H1 (cell line): ENCODE results near the gene SSTR5. TPM values are rescaled to one million over a fixed set of nuclear protein-coding genes. Genes with fewer than 3 reads are reported as not detected.

Experiments
- CTCF ChIA-PET: fragments of 300-600 bp; sonication (Branson Sonifier 250); formaldehyde crosslinking; loops from one replicate; lab custom pipeline; 2021; ENCODE audit not compliant: partially characterized antibody; lab: Charles Lee
- POLR2A ChIA-PET: fragments of 300-600 bp; sonication (Branson Sonifier 250); formaldehyde crosslinking; loops from one replicate; lab custom pipeline; 2021; ENCODE audit warnings: inconsistent platforms; ENCODE audit not compliant: partially characterized antibody; lab: Charles Lee
- DNase-seq, 2 experiments: peaks; one replicate each; pipeline versions ENCODE4 v3.0.0 to v3.0.0-alpha.2; 2010 to 2022; ENCODE audit warnings: low spot score in 2 of 2, low read depth in 1 of 2, mixed read lengths in 1 of 2
- FAIRE-seq: peaks from 2 replicates; lab custom pipeline; 2011; peaks lifted over from hg19 to GRCh38; lab: Jason Lieb, UNC
- H2AFZ ChIP-seq: 2 replicates; pipeline ENCODE4 v1.8.1; 2012; ENCODE audit warnings: low read length, inconsistent platforms
- H2AK5ac ChIP-seq: 2 replicates; pipeline ENCODE4 v1.6.1; 2013; ENCODE audit warnings: low read depth, low read length
- H2BK120ac ChIP-seq: replicated peaks from 2 replicates; pipeline ENCODE3; 2013; ENCODE audit warnings: low read depth, low read length, inconsistent platforms
- H2BK12ac ChIP-seq: 2 replicates; pipeline ENCODE4 v1.6.1; 2013; ENCODE audit warnings: low read depth, low read length
- H2BK15ac ChIP-seq: 2 replicates; pipeline ENCODE4 v1.6.1; 2013; ENCODE audit warnings: low read length
- H2BK20ac ChIP-seq: 2 replicates; pipeline ENCODE4 v1.6.1; 2013; ENCODE audit warnings: low read length
- H2BK5ac ChIP-seq: 2 replicates; pipeline ENCODE4 v1.6.1; 2013; ENCODE audit warnings: low read depth, low read length
- H3K14ac ChIP-seq: 2 replicates; pipeline ENCODE4 v1.6.1; 2013; ENCODE audit warnings: inconsistent platforms; ENCODE audit not compliant: insufficient read length
- H3K18ac ChIP-seq: 2 replicates; pipeline ENCODE4 v1.6.1; 2013; ENCODE audit warnings: low read length; ENCODE audit errors: extremely low read depth
- H3K23ac ChIP-seq: 2 replicates; pipeline ENCODE4 v1.6.1; 2013; ENCODE audit warnings: inconsistent platforms; ENCODE audit not compliant: insufficient read length
- H3K23me2 ChIP-seq: 2 replicates; pipeline ENCODE4 v1.6.1; 2013; ENCODE audit warnings: low read depth, low read length
- H3K27ac ChIP-seq: 2 replicates; pipeline ENCODE4 v1.6.1; 2011; ENCODE audit warnings: low read depth, low read length, inconsistent platforms
- H3K27me3 ChIP-seq, 4 experiments: replicated peaks in 1 of 4; 1 replicate in 1 of 4; 2 replicates in 3 of 4; pipeline versions ENCODE4 v1.6.1 to v1.8.1; 2011 to 2013; ENCODE audit warnings: low read length in 3 of 4, mild to moderate bottlenecking in 3 of 4, inconsistent platforms in 2 of 4, mixed read lengths in 2 of 4, moderate library complexity in 1 of 4; ENCODE audit not compliant: control insufficient read depth in 3 of 4, insufficient read depth in 3 of 4; ENCODE audit errors: extremely low read depth in 1 of 4
- H3K36me3 ChIP-seq, 4 experiments: 2 replicates each; pipeline versions ENCODE4 v1.6.1 to v1.8.1; 2011 to 2013; ENCODE audit warnings: mild to moderate bottlenecking in 4 of 4, low read length in 3 of 4, moderate library complexity in 2 of 4, control low read depth in 1 of 4, inconsistent platforms in 1 of 4; ENCODE audit not compliant: insufficient read depth in 4 of 4, control insufficient read depth in 2 of 4
- H3K4ac ChIP-seq: replicated peaks from 2 replicates; pipeline ENCODE3; 2013; ENCODE audit warnings: low read length, low read depth, mixed read lengths, inconsistent platforms; ENCODE audit not compliant: insufficient read length
- H3K4me1 ChIP-seq, 4 experiments: replicated peaks in 1 of 4; 1 replicate in 1 of 4; 2 replicates in 3 of 4; pipeline versions ENCODE4 v1.6.1 to v1.8.1; 2011 to 2013; ENCODE audit warnings: low read length in 3 of 4, inconsistent platforms in 2 of 4, mixed read lengths in 1 of 4; ENCODE audit not compliant: insufficient read depth in 4 of 4, control insufficient read depth in 3 of 4
- H3K4me2 ChIP-seq, 2 experiments: 2 replicates each; pipeline versions ENCODE4 v1.6.1 to v1.8.1; 2011 to 2013; ENCODE audit warnings: low read depth in 2 of 2, low read length in 2 of 2, control low read depth in 1 of 2, inconsistent platforms in 1 of 2, mild to moderate bottlenecking in 1 of 2; ENCODE audit not compliant: insufficient read depth in 1 of 2
- H3K4me3 ChIP-seq, 4 experiments: fragments of 200-600, 300-600 bp in 1 of 4; sonication (generic), shearing (Covaris generic), sonication (Bioruptor Twin) in 1 of 4; 2 replicates each; pipeline versions ENCODE4 v1.5.1 to v1.8.1; 2011 to 2016; ENCODE audit warnings: low read length in 4 of 4, low read depth in 3 of 4, control low read depth in 2 of 4, inconsistent platforms in 2 of 4, mild to moderate bottlenecking in 2 of 4, mixed read lengths in 1 of 4, moderate library complexity in 1 of 4; ENCODE audit not compliant: insufficient read depth in 2 of 4; ENCODE audit errors: extremely low read depth in 1 of 4
- H3K56ac ChIP-seq: replicated peaks from 2 replicates; pipeline ENCODE3; 2013; ENCODE audit warnings: low read depth, mild to moderate bottlenecking, mixed read lengths, low read length, inconsistent platforms; ENCODE audit not compliant: insufficient read length
- H3K79me1 ChIP-seq: 2 replicates; pipeline ENCODE4 v1.6.1; 2013; ENCODE audit warnings: low read depth, low read length, control low read depth
- H3K79me2 ChIP-seq, 2 experiments: 2 replicates each; pipeline versions ENCODE4 v1.6.1 to v1.8.1; 2012 to 2013; ENCODE audit warnings: low read length in 2 of 2, mild to moderate bottlenecking in 2 of 2, inconsistent platforms in 1 of 2; ENCODE audit not compliant: insufficient read depth in 2 of 2, control insufficient read depth in 1 of 2
- H3K9ac ChIP-seq, 4 experiments: replicated peaks in 1 of 4; 1 replicate in 1 of 4; 2 replicates in 3 of 4; pipeline versions ENCODE4 v1.6.1 to v1.8.1; 2011 to 2013; ENCODE audit warnings: low read depth in 3 of 4, low read length in 3 of 4, control low read depth in 2 of 4, mild to moderate bottlenecking in 2 of 4, moderate library complexity in 2 of 4, inconsistent platforms in 1 of 4; ENCODE audit errors: extremely low read depth in 1 of 4
- H3K9me3 ChIP-seq, 2 experiments: 2 replicates each; pipeline versions ENCODE4 v1.6.1 to v1.8.1; 2012 to 2013; ENCODE audit warnings: mild to moderate bottlenecking in 2 of 2, moderate library complexity in 2 of 2, control low read depth in 1 of 2, inconsistent platforms in 1 of 2, low read depth in 1 of 2, low read length in 1 of 2, mixed read lengths in 1 of 2; ENCODE audit not compliant: insufficient read depth in 2 of 2
- H4K20me1 ChIP-seq, 2 experiments: replicated peaks in 1 of 2; 2 replicates each; pipeline versions ENCODE3 to v1.8.1; 2011 to 2013; ENCODE audit warnings: inconsistent platforms in 2 of 2, low read length in 2 of 2, mild to moderate bottlenecking in 1 of 2; ENCODE audit not compliant: insufficient read depth in 2 of 2, control insufficient read depth in 1 of 2
- H4K5ac ChIP-seq: 2 replicates; pipeline ENCODE4 v1.6.1; 2013; ENCODE audit warnings: low read length, low read depth, mixed read lengths, inconsistent platforms; ENCODE audit not compliant: insufficient read length
- H4K8ac ChIP-seq: 2 replicates; pipeline ENCODE4 v1.8.0; 2013; ENCODE audit warnings: mild to moderate bottlenecking, moderate library complexity, low read length, inconsistent platforms; ENCODE audit not compliant: insufficient read depth; ENCODE audit errors: extremely low read depth
- H4K91ac ChIP-seq: replicated peaks from 2 replicates; pipeline ENCODE3; 2013; ENCODE audit warnings: low read length, mixed read lengths, inconsistent platforms; ENCODE audit not compliant: insufficient read length
- GABPA ChIP-seq: IDR thresholded peaks from 2 replicates; pipeline ENCODE4 v1.6.1; 2011; ENCODE audit warnings: mild to moderate bottlenecking, low read length, moderate library complexity, borderline replicate concordance; ENCODE audit not compliant: insufficient read depth
- NANOG ChIP-seq: IDR thresholded peaks from 2 replicates; pipeline ENCODE4 v1.6.1; 2011; ENCODE audit warnings: low read length, low read depth, mild to moderate bottlenecking, inconsistent platforms; ENCODE audit not compliant: insufficient read depth, poor library complexity, severe bottlenecking
- SIRT6 ChIP-seq: IDR thresholded peaks from one replicate; pipeline ENCODE4 v1.7.1; 2012; ENCODE audit warnings: low read length, inconsistent platforms
- SRF ChIP-seq: IDR thresholded peaks from 2 replicates; pipeline ENCODE4 v1.6.1; 2011; ENCODE audit warnings: mild to moderate bottlenecking, low read depth, low read length, moderate library complexity
- YY1 ChIP-seq: IDR thresholded peaks from 2 replicates; pipeline ENCODE4 v1.6.1; 2011; ENCODE audit warnings: low read depth, mild to moderate bottlenecking, low read length
- WGBS, 2 experiments: shearing (Covaris generic) in 1 of 2; methylation state at CpG; one replicate each; pipeline versions ENCODE4 v1.1.6 to v1.1.7; 2013 to 2015; ENCODE audit warnings: low lambda C conversion rate in 2 of 2, mixed read lengths in 2 of 2, inconsistent platforms in 1 of 2, low coverage in 1 of 2, missing lambda C conversion rate in 1 of 2; ENCODE audit not compliant: insufficient replicate concordance in 2 of 2, insufficient coverage in 1 of 2, insufficient read length in 1 of 2; ENCODE audit errors: extremely low coverage in 1 of 2, missing lambda C conversion rate in 1 of 2; 5-methylcytosine and 5-hydroxymethylcytosine counted together
- polyA plus RNA-seq, 7 experiments: library from polyadenylated mRNA; depleted of rRNA in 3 of 7; stranded (reverse) in 5 of 7; unstranded in 2 of 7; fragments of >200 nt in 5 of 7; fragments of 200-250 nt in 2 of 7; gene quantifications; 1 replicate in 5 of 7; 2 replicates in 1 of 7; 4 replicates in 1 of 7; pipeline versions ENCODE4 v1.2.1 to v1.2.3, GENCODE V29; 2011 to 2013; ENCODE audit warnings: missing spikeins in 2 of 7, mixed read lengths in 2 of 7
- total RNA-seq: library from RNA; stranded (reverse); fragmentation: NEBNext Ultra II Directional; extraction: Animal tissue kit (Norgen Biotek cat#: 25700); gene quantifications from 2 replicates; pipeline ENCODE4 v1.2.1, GENCODE V29; 2021
- TF ChIP-seq, protein P1 (sequence below): IDR thresholded peaks from 2 replicates; pipeline ENCODE4 v1.6.1; 2012; ENCODE audit warnings: inconsistent platforms

The SSTR5 gene
- total and polyA plus RNA-seq, 2 of the 8 experiments (the other 6 are each of a cell fraction or from before 2014, with no cell fraction given) = 0.56 to 0.60 TPM

DNA sequence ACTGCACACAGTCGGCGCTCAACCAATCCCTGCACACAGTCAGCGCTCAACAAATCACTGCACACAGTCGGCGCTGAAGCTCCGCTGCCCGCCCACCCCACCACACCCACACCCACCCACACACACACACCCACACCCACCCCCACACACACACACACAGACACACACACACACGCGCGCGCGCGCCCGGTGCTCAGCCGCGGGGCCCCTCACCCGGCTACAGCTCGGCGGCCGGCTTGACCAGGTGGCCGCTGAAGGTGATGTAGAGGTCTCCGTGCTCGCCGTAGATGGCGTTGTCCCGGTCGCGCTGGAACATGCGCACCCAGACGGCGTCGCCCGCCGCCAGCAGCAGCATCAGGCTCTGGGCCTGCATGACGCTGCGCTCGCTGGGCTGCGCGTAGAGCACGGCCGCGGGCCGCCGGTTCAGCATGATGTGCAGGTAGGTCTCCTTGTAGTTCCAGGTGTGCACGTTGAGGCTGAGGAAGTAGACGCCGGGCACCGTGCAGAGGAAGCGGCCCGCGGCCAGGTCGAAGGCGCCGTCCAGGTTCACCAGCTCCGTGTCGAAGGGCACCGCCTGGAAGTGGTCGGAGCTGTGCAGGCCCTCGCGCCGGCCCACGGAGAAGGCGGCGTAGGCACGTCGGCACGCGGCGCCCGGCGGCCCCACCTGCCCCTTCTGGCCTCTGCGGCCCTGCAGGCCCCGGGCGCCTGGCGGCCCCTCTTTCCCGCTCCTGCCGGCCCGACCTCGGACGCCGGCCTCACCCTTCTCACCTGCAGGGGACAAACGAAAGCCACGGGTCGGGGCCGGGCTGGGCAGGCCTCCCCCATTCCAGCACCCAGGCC lies 21.0 kb downstream of the SSTR5 start:
- Histone ChIP-seq H2BK5ac (no peak overlapping the region), H2BK20ac (no peak overlapping the region), H4K8ac (peak overlapping the region; percentile 51), H2BK12ac (no peak overlapping the region), H2BK120ac (no peak overlapping the region), H3K36me3 (no peaks in the 10 kb centered on the region), H3K9me3 (peaks cover 0 to 4% of the 10 kb centered on the region in 2 experiments; a peak in 1 of 4 replicates), H3K4me3 (no peak overlapping the region), H3K23ac (no peak overlapping the region), H3K27me3 (no peaks in the 10 kb centered on the region), H3K79me1 (no peaks in the 10 kb centered on the region), H3K9ac (no peak overlapping the region), H3K18ac (no peak overlapping the region), H3K14ac (no peak overlapping the region), H3K23me2 (no peaks in the 10 kb centered on the region), H2BK15ac (no peak overlapping the region), H3K27ac (no peak overlapping the region), H4K5ac (no peak overlapping the region), H2AFZ (no peak overlapping the region), H3K56ac (no peak overlapping the region), H3K79me2 (no peaks in the 10 kb centered on the region), H4K91ac (no peak overlapping the region), H3K4ac (no peak overlapping the region), H4K20me1 (peaks cover 0 to 2% of the 10 kb centered on the region in 2 experiments), H2AK5ac (no peak overlapping the region), H3K4me1 (peaks cover 0 to 10% (median 5%) of the 10 kb centered on the region in 4 experiments; a peak in 5 of 7 replicates), H3K4me2 (no peak overlapping the region)
- POLR2A ChIA-PET = no interaction called here
- peak in 1 of 2 experiments; percentile 76 for DNase-seq
- FAIRE-seq = no peak
- 86% methylated on average over 49 of the region's 85 CpGs; no CpG with 5 or more reads in 1 of the 2 experiments for WGBS, 2 experiments
- CTCF ChIA-PET = interaction anchor here (0.6 to 1.4 kb wide), 5 partner anchors 19 to 402 kb away, joined by 3 to 4 read pairs (median 3); no protein-coding TSS in a partner anchor
- TF ChIP-seq SRF (no peak), SIRT6 (no peak), NANOG (no peak), YY1 (no peak), GABPA (peak; percentile 88)
- TF ChIP-seq, protein P1, sequence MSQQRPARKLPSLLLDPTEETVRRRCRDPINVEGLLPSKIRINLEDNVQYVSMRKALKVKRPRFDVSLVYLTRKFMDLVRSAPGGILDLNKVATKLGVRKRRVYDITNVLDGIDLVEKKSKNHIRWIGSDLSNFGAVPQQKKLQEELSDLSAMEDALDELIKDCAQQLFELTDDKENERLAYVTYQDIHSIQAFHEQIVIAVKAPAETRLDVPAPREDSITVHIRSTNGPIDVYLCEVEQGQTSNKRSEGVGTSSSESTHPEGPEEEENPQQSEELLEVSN = peak; percentile 83
